ENCODE measurements around the gene RHOG.

DNA sequence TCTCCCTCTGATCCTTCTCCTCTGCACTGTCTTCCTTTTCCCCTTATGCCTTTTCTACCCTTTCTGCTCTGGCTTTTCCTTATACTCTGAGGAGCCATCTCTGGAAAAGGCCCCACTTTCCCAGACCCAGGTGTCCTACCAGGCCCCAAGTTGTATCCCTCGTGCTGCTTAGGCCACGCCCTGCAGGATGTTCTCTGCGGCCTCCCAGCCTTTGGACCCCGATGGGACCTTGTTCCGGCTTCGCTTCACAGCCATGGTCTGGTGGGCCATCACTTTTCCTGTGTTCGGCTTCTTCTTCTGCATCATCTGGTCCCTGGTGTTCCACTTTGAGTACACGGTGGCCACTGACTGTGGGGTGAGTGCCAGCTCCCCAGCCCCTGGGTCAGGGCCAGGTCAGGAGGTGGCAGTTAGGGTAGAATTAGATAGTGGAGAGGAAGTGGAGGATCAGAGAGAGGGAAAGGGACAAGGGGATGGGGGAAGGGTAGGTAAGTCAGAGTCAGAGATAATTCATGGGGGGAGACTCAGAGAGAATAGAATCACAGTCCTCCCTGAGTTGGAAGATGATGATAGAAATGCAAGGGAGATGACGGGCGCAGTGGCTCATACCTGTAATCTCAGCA is 23.5 kb downstream of the RHOG start:
- TF ChIP-seq, protein P1, sequence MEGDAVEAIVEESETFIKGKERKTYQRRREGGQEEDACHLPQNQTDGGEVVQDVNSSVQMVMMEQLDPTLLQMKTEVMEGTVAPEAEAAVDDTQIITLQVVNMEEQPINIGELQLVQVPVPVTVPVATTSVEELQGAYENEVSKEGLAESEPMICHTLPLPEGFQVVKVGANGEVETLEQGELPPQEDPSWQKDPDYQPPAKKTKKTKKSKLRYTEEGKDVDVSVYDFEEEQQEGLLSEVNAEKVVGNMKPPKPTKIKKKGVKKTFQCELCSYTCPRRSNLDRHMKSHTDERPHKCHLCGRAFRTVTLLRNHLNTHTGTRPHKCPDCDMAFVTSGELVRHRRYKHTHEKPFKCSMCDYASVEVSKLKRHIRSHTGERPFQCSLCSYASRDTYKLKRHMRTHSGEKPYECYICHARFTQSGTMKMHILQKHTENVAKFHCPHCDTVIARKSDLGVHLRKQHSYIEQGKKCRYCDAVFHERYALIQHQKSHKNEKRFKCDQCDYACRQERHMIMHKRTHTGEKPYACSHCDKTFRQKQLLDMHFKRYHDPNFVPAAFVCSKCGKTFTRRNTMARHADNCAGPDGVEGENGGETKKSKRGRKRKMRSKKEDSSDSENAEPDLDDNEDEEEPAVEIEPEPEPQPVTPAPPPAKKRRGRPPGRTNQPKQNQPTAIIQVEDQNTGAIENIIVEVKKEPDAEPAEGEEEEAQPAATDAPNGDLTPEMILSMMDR (IDR thresholded peaks at IDR 0.05), result no peak
- TF ChIP-seq POLR2A (IDR thresholded peaks at IDR 0.05), result no peak

Measured in testis (tissue), 2 donors.